ENCODE measurements around the gene ATG3.
"Not testable (repeated sequence)": the region's sequence is repeated elsewhere in the genome, so short reads cannot be mapped to it uniquely, and the experiment has no call there.

DNA sequence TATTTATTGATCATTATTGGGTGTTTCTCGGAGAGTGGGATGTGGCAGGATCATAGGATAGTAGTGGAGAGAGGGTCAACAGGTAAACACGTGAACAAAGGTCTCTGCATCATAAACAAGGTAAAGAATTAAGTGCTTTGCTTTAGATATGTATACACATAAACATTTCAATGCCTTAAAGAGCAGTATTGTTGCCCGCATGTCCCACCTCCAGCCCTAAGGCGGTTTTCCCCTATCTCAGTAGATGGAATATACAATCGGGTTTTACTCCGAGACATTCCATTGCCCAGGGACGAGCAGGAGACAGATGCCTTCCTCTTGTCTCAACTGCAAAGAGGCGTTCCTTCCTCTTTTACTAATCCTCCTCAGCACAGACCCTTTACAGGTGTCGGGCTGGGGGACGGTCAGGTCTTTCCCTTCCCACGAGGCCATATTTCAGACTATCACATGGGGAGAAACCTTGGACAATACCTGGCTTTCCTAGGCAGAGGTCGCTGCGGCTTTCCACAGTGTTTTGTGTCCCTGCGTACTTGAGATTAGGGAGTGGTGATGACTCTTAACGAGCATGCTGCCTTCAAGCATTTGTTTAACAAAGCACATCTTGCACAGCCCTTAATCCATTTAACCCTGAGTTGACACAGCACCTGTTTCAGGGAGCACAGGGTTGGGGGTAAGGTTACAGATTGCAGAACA is 2.6 kb upstream of the ATG3 start:
- TF ChIP-seq, protein P1, sequence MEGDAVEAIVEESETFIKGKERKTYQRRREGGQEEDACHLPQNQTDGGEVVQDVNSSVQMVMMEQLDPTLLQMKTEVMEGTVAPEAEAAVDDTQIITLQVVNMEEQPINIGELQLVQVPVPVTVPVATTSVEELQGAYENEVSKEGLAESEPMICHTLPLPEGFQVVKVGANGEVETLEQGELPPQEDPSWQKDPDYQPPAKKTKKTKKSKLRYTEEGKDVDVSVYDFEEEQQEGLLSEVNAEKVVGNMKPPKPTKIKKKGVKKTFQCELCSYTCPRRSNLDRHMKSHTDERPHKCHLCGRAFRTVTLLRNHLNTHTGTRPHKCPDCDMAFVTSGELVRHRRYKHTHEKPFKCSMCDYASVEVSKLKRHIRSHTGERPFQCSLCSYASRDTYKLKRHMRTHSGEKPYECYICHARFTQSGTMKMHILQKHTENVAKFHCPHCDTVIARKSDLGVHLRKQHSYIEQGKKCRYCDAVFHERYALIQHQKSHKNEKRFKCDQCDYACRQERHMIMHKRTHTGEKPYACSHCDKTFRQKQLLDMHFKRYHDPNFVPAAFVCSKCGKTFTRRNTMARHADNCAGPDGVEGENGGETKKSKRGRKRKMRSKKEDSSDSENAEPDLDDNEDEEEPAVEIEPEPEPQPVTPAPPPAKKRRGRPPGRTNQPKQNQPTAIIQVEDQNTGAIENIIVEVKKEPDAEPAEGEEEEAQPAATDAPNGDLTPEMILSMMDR (IDR thresholded peaks at IDR 0.05): not testable (repeated sequence)
- TF ChIP-seq POLR2A (IDR thresholded peaks at IDR 0.05): not testable (repeated sequence)

All from testis (tissue), 2 donors.